GM12892 (cell line): ENCODE data around the gene RAB6A.

Experiments used
- DNase-seq: peaks from one replicate; pipeline ENCODE4 v3.0.0; 2011; ENCODE audit not compliant: insufficient read length
- FAIRE-seq: peaks from 2 replicates; lab custom pipeline; 2011; peaks lifted over from hg19 to GRCh38; lab: Jason Lieb, UNC
- POLR2A ChIP-seq: IDR thresholded peaks from 2 replicates; pipeline ENCODE4 v1.6.1; 2011; ENCODE audit warnings: low read depth, low read length, control low read depth
- POLR2AphosphoS5 ChIP-seq: IDR thresholded peaks from 2 replicates; pipeline ENCODE4 v1.6.1; 2011; ENCODE audit warnings: low read depth, low read length, control low read depth
- TAF1 ChIP-seq: IDR thresholded peaks from 2 replicates; pipeline ENCODE4 v1.6.1; 2011; ENCODE audit warnings: low read depth, mild to moderate bottlenecking, control low read depth, low read length, borderline replicate concordance

RAB6A gene

GRCh38 chr11:73633999-73634398, 126.9 kb downstream of the RAB6A start:
- FAIRE-seq (no peak), DNase-seq (no peak)
- TF ChIP-seq TAF1 (no peak), POLR2A (no peak), POLR2AphosphoS5 (no peak)

GRCh38 chr11:73632996-73633395, 127.9 kb downstream of the RAB6A start:
- no peak for TF ChIP-seq POLR2A
- TF ChIP-seq POLR2AphosphoS5 = no peak
- TF ChIP-seq TAF1 = no peak
- DNase-seq (no peak), FAIRE-seq (no peak)

- no peak for TF ChIP-seq POLR2AphosphoS5
- no peak for TF ChIP-seq TAF1
- no peak for TF ChIP-seq POLR2A
- FAIRE-seq (no peak), DNase-seq (no peak)
These were observed 131.0 kb downstream of the RAB6A start for GRCh38 chr11:73629907-73630306.

- TF ChIP-seq POLR2A = no peak
- FAIRE-seq = peak; percentile 70
These were observed 135.1 kb downstream of the RAB6A start for GRCh38 chr11:73625696-73626318.

More at GRCh38 chr11:73625696-73626318, 135.1 kb downstream of the RAB6A start:
- DNase-seq = peak; percentile 61
